ENCODE results near the gene ZDHHC16.
"Not testable (repeated sequence)": the region's sequence is repeated elsewhere in the genome, so short reads cannot be mapped to it uniquely, and the experiment has no call there.

Gene ZDHHC16

DNA sequence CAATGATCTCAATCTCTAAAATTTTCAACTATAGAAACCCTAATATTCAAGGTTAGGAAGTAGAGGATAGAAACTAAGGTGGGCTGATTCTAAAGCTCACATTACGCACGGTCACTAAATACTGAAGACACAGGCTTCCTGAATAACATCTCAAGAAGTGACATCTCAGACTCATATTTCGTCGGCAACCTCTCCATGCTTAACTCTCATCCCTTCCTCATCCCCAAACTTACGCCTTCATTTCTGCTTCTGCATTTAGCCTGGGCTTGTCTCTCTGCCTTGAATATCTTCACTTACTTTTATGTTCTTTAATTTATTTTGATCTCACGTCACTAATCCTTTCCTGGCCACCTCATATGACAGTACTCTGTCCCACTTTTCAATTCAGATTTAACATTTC, 10.8 kb upstream of the ZDHHC16 start:
- no peak for DNase-seq

DNA sequence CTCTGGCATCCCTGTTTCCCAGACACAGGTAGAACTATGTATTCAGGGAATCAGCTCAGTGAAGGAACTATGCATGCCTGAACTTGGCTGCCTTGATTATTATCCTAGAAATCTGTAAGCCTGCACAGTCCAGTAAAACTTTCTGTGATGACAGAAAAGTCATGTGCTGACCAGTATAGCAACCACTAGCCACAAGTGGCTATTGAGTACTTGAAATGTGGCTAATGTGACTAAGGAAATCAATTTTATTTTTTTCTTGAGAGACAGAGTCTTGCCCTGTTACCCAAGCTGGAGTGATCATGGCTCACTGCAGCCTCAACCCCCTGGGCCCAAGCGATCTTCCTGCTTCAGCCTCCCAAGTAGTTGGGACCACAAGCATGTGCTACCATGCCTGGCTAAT, 3.7 kb upstream of the ZDHHC16 start:
- no peak for DNase-seq

DNA sequence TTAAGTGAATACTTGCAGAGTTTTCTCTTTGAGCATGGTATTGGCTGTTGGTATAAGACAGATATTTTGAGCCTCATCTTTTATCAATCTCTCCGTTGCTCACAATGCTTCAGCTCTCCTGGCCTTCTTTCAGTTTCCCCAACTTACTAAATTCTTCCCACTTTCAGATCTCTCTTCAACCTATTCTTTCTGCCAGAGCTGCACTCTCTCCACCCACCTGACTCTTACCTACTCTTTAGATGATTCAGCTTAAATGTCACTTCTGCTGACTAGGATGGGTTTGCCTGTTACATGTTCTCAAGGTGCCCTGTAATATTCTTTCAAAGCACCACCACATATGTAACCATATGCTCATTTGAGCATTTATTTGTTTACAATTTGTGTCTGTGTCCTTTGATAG, 1.8 kb upstream of the ZDHHC16 start:
- no peak for DNase-seq

DNA sequence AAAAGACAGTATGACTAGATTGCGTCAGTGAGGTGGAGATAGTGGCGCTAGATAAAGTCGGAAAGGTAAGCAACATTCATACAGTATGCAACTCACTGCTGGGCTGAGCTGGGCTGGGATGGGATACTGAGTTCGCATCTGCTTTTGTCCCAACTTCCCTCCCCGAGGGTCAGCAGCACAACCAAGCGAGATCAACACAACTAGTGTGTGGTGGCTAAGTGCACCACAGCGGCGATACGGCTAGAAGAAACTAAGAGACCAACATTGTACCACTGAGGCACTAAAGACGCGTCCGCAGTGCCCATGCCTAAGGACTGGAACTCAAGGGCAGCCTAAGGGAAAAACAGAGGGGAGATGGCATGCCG, 636 bp upstream of the ZDHHC16 start:
- no peak for DNase-seq

DNA sequence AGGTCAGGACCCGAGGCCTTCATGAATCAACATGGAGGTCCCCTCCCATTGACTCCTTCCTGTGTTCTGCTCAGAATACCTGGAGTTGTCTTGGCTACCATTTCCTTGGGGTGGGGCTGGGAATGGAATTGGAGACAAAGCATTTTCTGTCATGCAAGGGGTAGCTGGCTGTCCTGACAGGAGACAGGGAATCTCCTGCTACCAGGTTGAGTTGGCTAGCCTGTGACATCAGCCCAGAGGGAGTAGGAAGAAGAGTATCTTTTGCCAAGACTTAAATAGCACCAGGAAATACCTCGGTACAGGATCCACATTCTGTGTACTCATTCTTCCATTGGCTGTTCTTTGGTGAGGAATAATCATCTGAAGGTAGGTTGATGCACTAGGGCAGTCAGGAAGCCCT, 4.9 kb downstream of the ZDHHC16 start:
- DNase-seq = no peak

DNA sequence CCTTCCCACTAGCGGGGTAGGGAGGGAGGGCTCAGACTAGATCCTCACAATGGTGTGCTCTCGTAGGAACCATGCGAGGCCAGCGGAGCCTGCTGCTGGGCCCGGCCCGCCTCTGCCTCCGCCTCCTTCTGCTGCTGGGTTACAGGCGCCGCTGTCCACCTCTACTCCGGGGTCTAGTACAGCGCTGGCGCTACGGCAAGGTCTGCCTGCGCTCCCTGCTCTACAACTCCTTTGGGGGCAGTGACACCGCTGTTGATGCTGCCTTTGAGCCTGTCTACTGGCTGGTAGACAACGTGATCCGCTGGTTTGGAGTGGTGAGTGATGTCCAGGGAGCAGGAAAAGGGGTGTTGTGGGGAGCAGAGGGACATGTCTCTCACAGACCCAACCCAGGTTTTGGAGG, 5.6 kb downstream of the ZDHHC16 start:
- no peak for DNase-seq

DNA sequence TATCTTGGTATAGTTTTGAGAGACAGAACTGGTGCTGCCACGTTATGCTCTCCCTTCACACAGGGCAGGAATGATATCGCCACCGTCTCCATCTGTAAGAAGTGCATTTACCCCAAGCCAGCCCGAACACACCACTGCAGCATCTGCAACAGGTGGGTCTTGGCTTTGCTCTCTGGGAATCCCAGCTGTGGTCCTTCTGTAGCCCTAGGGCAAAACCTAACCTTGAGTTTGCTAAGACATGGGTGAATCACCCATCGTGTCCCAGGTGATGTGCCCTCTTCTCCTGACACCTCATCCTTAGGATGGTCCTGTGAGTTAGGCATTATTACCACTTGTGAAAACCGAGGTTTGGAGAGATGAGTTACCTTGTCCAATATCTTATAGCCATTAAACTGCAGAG, 6.4 kb downstream of the ZDHHC16 start:
- no peak for DNase-seq

DNA sequence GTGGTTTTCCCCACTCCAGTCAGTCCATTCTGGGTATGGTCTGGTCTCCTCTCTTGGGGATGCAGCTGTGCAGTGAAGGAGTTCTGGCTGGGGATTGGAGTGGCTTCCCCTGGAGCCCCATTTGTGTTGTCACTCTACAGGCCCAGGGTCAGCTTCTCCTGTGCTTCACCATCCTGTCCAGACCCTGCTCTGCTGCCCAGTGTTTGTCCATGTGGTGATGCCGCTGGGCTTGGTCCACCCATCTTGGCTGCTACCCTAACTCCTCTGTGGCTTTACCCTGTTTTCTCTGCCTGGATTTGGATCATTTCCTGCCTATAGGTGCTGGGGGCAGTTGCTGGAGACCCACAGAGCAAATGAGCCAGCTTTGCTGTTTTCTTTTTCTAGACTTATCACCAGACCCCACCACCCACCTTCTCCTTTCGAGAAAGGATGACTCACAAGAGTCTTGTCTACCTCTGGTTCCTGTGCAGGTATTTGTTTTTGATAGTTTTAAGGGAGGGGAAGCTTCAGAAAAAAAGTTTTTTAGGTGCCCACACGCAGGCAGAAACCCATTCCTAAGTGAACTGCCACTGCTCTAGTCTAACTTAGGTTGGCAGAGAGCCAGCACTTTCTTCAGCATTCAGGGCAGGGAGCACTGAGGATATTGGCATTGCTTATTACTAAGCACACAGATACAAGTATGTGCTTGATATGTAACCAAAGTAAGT, 8.5 kb downstream of the ZDHHC16 start:
- no peak for DNase-seq

DNA sequence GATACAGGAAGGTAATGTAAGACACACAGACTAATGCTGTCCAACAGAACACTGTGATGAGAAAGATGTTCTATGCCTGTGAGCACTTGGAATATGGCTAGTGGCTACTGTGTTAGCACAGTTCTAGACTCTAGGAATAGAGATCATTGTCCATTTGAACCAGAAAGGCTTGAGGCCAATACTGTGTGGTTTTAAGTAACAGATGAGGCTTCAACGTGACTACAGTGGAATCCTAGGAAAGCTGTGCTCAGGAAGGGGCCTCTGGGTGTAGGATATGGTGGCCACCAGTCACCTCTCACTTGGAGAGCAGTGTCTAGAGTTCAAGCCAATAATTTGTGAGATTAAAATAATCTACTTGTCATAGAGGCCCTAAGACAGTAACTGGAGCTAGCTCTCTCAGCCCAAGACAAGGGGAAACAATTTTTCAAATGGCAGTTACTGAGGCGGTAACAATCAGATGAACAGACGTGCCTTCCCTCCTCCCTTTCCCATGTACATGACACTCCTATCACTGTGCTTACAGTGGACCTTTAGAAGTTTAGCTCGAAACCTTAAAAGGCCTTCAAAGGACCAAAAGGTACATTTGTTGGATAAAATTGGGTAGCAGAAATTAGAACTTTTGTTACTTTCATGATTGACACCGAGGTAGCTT, 10.2 kb downstream of the ZDHHC16 start:
- DNase-seq = no peak

DNA sequence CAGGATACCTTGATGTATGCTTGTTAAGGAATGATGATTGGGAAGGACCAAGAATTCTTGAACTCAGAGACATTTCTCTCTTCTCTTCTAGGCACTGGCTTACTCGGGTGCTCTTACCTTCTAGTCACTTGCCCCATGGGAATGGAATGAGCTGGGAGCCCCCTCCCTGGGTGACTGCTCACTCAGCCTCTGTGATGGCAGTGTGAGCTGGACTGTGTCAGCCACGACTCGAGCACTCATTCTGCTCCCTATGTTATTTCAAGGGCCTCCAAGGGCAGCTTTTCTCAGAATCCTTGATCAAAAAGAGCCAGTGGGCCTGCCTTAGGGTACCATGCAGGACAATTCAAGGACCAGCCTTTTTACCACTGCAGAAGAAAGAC, 10.7 kb downstream of the ZDHHC16 start:
- DNase-seq = no peak

DNA sequence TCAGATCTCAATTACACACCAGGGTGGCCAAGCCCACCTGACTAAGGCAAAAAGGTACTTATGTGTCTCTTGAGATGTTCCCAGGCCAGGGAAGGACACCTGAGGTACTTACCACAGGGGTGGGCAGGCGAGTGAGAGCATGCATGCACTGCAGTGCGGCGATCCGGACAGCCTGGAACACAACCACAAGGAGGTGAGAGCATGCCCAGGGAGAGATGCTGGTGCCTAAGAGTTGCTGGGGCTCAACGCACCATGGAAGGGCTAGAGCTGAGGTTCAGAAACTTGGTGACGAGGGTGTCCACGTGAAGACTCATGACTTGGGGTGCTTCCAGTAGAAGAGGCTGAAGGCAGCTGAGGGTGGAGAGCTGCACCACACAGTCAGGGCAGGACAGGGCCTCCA, 13.1 kb downstream of the ZDHHC16 start:
- DNase-seq = no peak

DNA sequence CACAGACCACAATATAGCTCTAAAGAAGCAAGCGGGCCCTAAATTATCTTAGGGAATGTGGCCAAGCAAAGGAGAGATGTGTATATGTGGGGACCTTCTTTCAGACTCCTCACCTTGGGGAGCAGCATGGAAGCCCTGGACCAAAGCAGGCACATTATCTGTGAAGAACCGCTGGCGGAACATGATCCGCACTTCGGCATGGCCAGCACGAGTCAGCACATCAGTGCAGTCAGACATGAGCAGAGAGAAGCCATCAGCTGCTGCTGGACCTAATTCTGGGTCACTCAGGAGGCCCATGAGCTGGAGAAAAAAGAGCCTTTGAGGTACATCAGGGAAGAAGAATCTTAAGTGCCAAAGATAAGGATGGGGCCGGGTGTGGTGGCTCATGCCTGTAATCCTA, 14.0 kb downstream of the ZDHHC16 start:
- DNase-seq = no peak

DNA sequence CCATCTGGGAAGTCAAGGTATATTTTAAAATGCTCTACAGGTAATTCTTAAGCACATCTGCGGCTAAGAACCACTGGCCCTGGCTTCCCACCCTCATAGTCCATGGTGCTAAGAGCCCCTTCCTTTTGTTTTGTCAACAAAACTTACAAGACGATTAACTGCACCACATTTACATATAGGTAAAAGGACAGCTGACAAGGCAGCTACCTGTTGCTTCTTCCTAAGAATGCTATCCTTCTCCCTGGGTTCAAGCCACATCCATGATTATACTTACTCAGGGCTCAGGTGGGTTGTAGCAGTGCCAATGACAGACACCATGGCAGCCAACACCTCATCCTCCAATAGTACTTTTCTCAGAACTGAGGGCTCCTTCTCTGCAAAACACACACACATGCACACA, 16.3 kb downstream of the ZDHHC16 start:
- no peak for DNase-seq

DNA sequence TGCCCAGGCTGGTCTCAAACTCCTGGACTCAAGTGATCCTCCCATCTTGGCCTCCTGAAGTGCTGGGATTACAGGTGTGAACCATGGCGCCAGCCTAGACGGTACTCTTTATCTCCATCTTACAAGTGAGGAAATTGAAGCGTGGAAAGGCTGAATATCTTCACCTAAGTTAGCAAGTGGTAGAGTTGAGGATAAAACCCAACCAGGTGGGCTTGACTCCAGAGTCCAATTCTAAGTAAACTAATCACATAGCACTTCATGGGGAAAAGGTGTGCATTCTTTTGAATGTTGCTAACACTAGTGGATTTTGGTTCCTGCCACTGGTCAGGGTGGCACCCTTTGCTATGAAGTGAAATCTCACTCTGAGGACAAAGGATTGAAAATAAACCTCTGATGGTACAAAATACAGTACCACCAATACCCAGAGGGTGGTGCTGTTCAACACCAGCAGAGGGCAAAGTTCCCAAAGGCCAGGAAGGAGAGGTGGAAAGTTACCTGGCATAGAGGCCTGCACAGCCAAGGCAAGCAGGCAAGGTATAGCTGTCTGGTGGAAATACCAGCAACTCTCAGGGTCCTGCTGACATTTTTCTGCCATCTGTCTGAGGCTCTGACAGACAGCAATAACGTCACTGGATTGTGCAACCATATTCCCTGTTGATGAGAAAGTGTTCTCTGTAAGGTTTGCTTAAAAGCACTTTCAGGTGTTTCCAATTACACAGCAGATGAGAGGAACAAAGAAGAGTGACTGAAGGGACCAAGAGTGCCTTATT, 17.6 kb downstream of the ZDHHC16 start:
- peak; percentile 11 to 50 (median 24) for DNase-seq

DNA sequence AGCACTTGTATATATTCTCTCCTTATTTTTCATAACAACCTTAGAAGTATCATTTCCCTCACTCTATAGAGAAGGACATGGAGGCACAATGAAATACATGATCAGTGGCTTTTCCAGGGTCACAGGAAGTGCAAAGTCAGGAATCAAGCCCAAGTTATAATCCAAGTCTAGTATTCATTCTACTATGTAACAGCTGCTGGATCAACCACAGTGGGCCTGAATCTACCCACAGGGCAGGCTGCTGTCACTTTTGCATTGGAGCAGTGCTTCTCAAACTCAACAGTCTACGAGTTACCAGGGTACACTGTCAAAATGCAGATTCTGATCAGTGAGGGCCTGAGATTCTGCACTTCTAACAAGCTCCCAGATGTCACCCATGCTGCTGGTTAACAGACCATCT, 18.3 kb downstream of the ZDHHC16 start:
- DNase-seq = no peak

DNA sequence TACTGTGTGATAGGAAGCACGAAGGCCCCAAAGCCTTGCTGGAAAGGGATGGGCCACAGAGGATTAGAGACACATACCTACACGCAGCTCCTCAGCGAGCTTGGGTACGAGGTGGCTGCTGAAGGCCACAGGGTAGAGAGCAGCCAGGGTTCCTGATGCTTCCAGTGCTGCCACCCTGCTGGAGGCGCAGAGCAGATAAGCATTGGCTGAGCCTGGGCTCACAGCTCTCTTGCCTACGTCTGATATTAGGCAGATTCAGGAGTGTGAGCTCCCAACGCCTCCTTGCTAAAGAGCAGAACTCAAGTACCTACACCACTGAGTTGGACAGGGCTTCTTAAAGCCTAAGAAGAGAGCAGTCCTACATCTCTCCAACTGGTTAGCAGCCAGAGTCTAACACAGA, 20.0 kb downstream of the ZDHHC16 start:
- no peak for DNase-seq

DNA sequence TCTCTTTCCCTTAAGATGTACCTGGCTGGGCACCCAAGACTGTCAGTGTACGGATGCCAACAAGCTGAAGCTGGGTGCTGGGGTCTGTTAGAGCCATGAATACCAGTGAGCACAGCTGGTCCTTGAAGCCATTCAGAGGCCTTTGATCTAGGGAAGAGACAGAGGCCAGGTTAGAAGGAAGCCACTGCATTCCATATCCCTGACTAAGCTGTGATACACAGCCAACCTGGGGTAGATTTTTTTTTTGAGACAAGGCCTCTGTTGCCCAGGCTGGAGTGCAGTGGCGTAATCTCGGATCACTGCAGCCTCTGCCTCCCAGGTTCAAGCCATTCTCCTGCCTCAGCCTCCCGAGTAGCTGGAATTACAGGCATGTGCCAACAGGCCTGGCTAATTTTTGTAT, 20.8 kb downstream of the ZDHHC16 start:
- DNase-seq = no peak

DNA sequence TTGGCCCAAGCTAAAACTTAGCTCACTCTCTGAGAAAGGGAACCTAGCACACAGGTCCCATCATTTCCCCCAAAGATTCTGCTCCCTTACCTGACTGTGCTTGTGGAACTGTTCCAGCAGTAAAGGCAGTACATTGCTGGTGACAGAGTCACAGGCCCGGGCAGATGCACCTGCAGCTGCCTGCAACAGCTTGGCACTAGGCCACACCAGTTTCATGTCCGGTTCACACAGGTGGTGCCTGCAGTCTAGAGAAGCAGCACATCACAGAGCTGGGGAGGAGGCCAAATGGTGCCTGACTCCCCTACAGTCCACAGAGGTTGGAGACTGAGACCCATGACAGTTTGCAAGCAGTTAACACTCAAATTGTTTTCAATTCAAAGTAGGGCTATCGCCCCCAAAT, 22.2 kb downstream of the ZDHHC16 start:
- no peak for DNase-seq

DNA sequence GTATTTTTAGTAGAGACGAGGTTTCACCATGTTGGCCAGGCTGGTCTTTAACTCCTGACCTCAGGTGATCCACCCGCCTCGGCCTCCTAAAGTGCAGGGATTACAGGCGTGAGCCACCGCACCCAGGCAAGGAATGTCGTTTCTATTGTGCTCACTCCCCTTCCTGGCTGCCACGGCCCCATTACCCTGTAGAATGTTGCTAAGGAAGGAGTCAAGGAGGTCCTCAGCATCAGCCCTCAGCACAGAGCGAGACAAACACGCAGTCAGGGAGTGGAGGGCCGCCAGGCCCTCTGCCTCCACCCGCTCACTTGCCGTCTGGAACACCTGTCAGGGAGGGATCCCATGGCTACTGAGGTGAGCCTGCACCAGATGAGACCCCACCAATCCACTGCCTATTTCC, 22.8 kb downstream of the ZDHHC16 start:
- DNase-seq = not testable (repeated sequence)

DNA sequence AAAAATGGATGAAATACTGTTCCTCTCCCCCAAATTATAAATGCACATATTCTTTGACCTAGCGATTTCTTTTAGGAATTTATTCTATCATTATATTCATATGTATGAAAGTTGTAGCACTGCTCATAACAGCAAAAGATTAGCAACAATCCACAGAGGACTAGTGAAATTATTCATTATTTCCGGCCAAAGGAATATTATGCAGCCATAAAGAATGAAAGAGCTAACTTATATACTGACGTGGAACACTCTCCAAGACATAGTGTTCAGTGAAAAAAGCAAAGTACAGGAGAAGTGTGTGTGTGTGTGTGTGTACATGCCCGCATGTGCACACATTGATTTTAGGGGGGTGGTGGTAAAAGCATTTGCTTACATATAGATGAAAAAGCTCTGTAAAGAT, 28.9 kb downstream of the ZDHHC16 start:
- DNase-seq = no peak

DNA sequence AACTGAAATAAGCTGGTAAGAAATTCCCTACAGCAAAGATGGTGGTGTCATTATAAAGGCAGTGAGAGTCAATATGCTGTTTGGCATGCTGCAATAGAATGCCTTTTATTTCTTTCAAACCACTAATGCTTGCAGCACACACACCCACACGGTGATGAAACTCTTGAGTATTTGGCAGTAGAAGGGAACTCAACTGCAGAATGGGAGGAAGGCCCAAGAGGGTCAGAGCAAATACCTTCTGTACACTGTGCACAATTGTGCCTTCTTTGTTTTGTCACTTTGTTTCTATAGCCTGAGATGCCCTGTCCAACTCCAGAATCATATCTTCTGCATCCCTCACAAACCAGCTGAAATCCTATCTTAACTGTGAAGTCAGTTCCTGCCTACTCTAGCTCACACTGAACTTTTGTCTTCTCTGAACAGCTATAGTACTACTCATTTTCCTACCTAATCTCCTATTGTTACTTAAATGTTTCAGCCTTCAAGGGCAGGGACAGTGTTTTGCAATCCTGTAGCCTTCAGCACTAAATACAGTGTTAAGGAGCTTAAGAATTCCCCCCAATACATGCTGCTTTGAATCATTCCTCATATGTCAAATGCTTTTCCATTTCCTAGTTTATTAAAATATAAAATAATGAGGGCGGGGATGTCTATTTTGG, 30.1 kb downstream of the ZDHHC16 start:
- no peak for DNase-seq

DNA sequence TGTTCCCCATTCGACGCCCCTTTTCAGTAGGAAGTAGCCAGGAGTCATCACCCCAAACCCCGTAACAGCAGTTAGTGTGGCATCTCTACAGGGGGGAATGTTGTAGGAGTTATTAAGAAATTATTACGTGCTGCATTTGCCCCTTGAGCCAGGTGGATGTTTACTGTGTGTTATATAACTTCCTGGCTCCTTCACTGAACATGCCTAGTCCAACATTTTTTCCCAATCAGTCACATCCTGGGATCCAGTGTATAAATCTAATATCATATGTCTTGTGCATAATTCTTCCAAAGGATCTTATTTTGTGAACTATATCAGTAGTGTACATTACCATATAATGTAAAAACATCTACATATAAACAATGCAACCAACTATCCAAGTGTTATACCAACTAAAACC, 33.4 kb downstream of the ZDHHC16 start:
- DNase-seq = not testable (repeated sequence)

DNA sequence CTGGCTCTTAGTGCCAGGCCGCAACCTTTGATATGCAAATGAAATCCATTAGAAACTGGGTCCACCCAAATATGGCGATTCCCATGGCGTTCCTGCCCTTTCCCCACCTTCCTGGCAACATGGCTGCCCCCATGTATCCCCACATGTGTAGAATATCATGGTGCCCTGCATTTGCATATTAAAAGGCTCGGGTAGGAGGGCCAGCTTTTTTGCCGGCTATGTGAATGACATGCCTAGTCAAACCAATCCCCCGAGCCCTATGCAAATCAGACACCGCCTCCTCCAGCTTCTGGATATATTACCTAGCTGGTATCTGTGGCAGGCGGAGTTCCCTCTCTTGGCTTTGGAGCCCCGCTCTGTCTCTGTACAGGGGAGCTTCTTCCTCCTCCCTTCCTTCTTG, 34.0 kb downstream of the ZDHHC16 start:
- no peak for DNase-seq

DNA sequence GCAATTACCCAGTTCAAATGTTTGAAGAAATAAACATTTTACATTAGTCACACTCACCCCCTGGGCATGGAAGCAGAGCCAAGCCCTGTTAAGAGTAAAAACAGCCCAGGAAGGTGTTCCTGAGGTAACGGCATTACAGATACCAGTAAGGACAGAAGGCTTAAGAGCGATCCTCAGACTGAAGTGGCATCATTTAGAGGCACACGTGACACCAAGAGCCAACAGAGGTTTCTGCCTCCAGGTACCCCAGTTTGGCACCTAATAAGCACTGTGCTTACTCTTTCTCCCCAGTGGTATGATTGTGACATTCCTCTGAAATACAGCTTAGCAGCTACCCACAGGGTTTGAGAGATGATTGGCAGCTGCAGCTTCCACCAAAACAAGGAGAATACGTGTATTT, 35.1 kb downstream of the ZDHHC16 start:
- DNase-seq = no peak

Measured in stimulated activated naive CD4-positive, alpha-beta T cell (primary cell).